NCI-H2029 treated with DMSO at 0.1 percent for 48 hours (cell line): ENCODE results near the gene ZNF280D.

Experiments used
- DNase-seq: peaks from one replicate; lab custom pipeline; 2025; lab: John Stamatoyannopoulos, UW

Gene ZNF280D

GRCh38 chr15:56640127-56640526 lies 93.2 kb downstream of the ZNF280D start:
- no peak for DNase-seq

GRCh38 chr15:56639631-56640030 lies 93.7 kb downstream of the ZNF280D start:
- no peak for DNase-seq

GRCh38 chr15:56631765-56632164 lies 101.5 kb downstream of the ZNF280D start:
- DNase-seq, result no peak

GRCh38 chr15:56628893-56629532 lies 104.3 kb downstream of the ZNF280D start:
- no peak for DNase-seq

- no peak for DNase-seq
These were observed 113.4 kb downstream of the ZNF280D start for GRCh38 chr15:56619887-56620286.

- no peak for DNase-seq
These were observed 115.7 kb downstream of the ZNF280D start for GRCh38 chr15:56617628-56618027.

- no peak for DNase-seq
These were observed 116.8 kb downstream of the ZNF280D start for GRCh38 chr15:56616551-56616950.

GRCh38 chr15:56613811-56614210 lies 119.5 kb downstream of the ZNF280D start:
- DNase-seq, result no peak

GRCh38 chr15:56608993-56609392 lies 124.3 kb downstream of the ZNF280D start:
- no peak for DNase-seq

- no peak for DNase-seq
These were observed 125.0 kb downstream of the ZNF280D start for GRCh38 chr15:56608140-56608778.

GRCh38 chr15:56602253-56602652 lies 131.1 kb downstream of the ZNF280D start:
- no peak for DNase-seq

- no peak for DNase-seq
These were observed 132.9 kb downstream of the ZNF280D start for GRCh38 chr15:56600380-56600779.

- DNase-seq, result no peak
These were observed 134.3 kb downstream of the ZNF280D start for GRCh38 chr15:56598991-56599390.

- no peak for DNase-seq
These were observed 145.6 kb downstream of the ZNF280D start for GRCh38 chr15:56587686-56588085.

- no peak for DNase-seq
These were observed 147.1 kb downstream of the ZNF280D start for GRCh38 chr15:56586206-56586605.

- DNase-seq, result no peak
These were observed 150.5 kb downstream of the ZNF280D start for GRCh38 chr15:56582785-56583184.
